Spleen (tissue), 11 donors: ENCODE data around the gene SLC35F1. TPM values are rescaled to one million over a fixed set of nuclear protein-coding genes. Genes with fewer than 3 reads are reported as not detected.

Experiments
- DNase-seq: peaks from one replicate; pipeline ENCODE4 v3.0.0-alpha.2; 2020
- H3K27ac ChIP-seq, 8 donors: fragments of 200-600 bp; sonication (generic) in 7 of 8; 1 replicate in 4 of 8; 2 replicates in 4 of 8; pipeline versions ENCODE4 v1.5.0 to v1.8.0; 2016 to 2021; ENCODE audit warnings: inconsistent platforms in 4 of 8, mild to moderate bottlenecking in 4 of 8, moderate library complexity in 1 of 8
- H3K27me3 ChIP-seq, 7 donors: fragments of 200-600 bp; sonication (generic) in 6 of 7; replicated peaks in 1 of 7; 1 replicate in 4 of 7; 2 replicates in 3 of 7; pipeline versions ENCODE4 v1.5.0 to v1.8.0; 2016 to 2021; ENCODE audit warnings: inconsistent platforms in 3 of 7, mild to moderate bottlenecking in 1 of 7
- H3K36me3 ChIP-seq, 6 donors: fragments of 200-600 bp; sonication (generic) in 5 of 6; 1 replicate in 4 of 6; 2 replicates in 2 of 6; pipeline versions ENCODE4 v1.5.0 to v1.8.0; 2016 to 2021; ENCODE audit warnings: inconsistent platforms in 2 of 6
- H3K4me1 ChIP-seq, 6 donors: fragments of 200-600 bp; sonication (generic) in 5 of 6; 1 replicate in 3 of 6; 2 replicates in 3 of 6; pipeline versions ENCODE4 v1.5.0 to v1.8.0; 2016 to 2021; ENCODE audit warnings: inconsistent platforms in 3 of 6
- H3K4me3 ChIP-seq, 8 donors: fragments of 200-600 bp; sonication (generic) in 7 of 8; 1 replicate in 4 of 8; 2 replicates in 4 of 8; pipeline versions ENCODE4 v1.5.0 to v1.8.0; 2016 to 2021; ENCODE audit warnings: inconsistent platforms in 4 of 8, mild to moderate bottlenecking in 4 of 8, moderate library complexity in 2 of 8
- H3K9me3 ChIP-seq, 8 donors: fragments of 200-600 bp; sonication (generic) in 7 of 8; 1 replicate in 4 of 8; 2 replicates in 4 of 8; pipeline versions ENCODE4 v1.5.0 to v1.8.0; 2016 to 2021; ENCODE audit warnings: inconsistent platforms in 4 of 8
- POLR2A ChIP-seq, 3 donors: fragments of 450-650 bp; IDR thresholded peaks; one replicate each; pipeline ENCODE4 v1.5.1; 2017; ENCODE audit warnings: antibody characterized with exemption in 3 of 3, mild to moderate bottlenecking in 1 of 3
- POLR2AphosphoS5 ChIP-seq, 3 donors: sonication (generic); formaldehyde crosslinking; IDR thresholded peaks; one replicate each; pipeline ENCODE4 v1.5.1; 2017; ENCODE audit warnings: antibody characterized with exemption in 3 of 3
- WGBS, 5 donors: extraction: QIAGEN DNeasy Blood & Tissue Kit in 3 of 5; methylation state at CpG; one replicate each; pipeline versions ENCODE4 v1.1.5 to v1.1.7; 2013 to 2018; 5-methylcytosine and 5-hydroxymethylcytosine counted together
- intact Hi-C: fragments of 100-400 bp; cut with DNase I; formaldehyde crosslinking; loops from one replicate; pipeline ENCODE4 v1.15.0; 2023; ENCODE audit warnings: low total_unique reads
- polyA plus RNA-seq, 3 donors: library from polyadenylated mRNA; stranded (reverse); fragments of 200-250 nt; gene quantifications; one replicate each; pipeline ENCODE4 v1.2.1, GENCODE V29; 2013
- total RNA-seq, 7 donors: library from RNA; depleted of rRNA in 3 of 7; stranded (reverse); fragments of >200 nt in 3 of 7; fragmentation: NEBNext Ultra II Directional in 4 of 7; extraction: Animal tissue kit (Norgen Biotek cat#: 25700) in 4 of 7; gene quantifications; one replicate each; pipeline versions ENCODE4 v1.1.0 to v1.2.1, GENCODE V29; 2016 to 2021
- TF ChIP-seq, protein P1 (sequence below), 11 experiments: fragments of 200-600 bp in 7 of 11; fragments of 450-650 bp in 4 of 11; sonication (generic) in 4 of 11; IDR thresholded peaks in 8 of 11; conservative IDR thresholded peaks in 3 of 11; 1 replicate in 7 of 11; 2 replicates in 4 of 11; pipeline versions ENCODE4 v1.4.0 to v1.8.0; 2016 to 2021; ENCODE audit warnings: antibody characterized with exemption in 11 of 11, inconsistent platforms in 4 of 11, mild to moderate bottlenecking in 1 of 11
- donor health status: healthy with polysubstance abuse.
- donor health status: DM: no; HTN: no; CAD: no; lungs with moderate emphysema.
- donor health status: DM: no; HTN: no; CAD: no.
- donor health status: Bipolar disorder and iron deficiency.
- donor health status: healthy.
- donor health status: DM: no; HTN: no; CAD: no.
- donor health status: DM: yes; HTN: yes; CAD: no.

Gene SLC35F1
- total and polyA plus RNA-seq, 10 donors: 0.13 to 4.0 (median 1.6) TPM

DNA sequence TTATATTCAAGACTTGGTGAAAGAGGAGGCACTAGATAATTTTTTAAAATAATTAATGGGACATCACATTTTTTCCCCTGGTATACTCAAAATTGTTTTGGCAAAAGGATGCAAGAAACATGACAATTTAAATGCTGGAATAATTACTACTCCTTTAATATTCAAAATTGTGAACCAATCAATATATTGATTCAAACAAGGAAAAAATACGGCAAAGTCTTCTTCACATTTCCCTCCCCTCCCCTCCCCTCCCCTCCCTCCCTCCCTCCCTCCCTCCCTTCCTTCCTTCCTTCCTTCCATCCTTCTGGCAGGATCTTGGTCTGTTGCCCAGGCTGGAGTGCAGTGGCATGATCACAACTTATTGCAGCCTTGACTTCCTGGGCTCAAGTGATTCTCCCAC, 4.1 kb downstream of the SLC35F1 start:
- H3K4me3 ChIP-seq: no peak overlapping the region
- WGBS, 5 donors: 57 to 96% (median 81%) methylated on average over 1 of the region's 1 CpG
- DNase-seq: no peak
- no peaks in the 10 kb centered on the region for H3K9me3 ChIP-seq
- H3K27me3 ChIP-seq: peaks cover 0 to 51% (median 30%) of the 10 kb centered on the region in 7 donors
- H3K4me1 ChIP-seq: peaks cover 0 to 24% (median 18%) of the 10 kb centered on the region in 6 donors
- intact Hi-C loops: no loop called here
- H3K36me3 ChIP-seq: no peaks in the 10 kb centered on the region
- no peak overlapping the region for H3K27ac ChIP-seq
- no peak for TF ChIP-seq POLR2AphosphoS5 (IDR thresholded peaks at IDR 0.05)
- no peak for TF ChIP-seq POLR2A (IDR thresholded peaks at IDR 0.05)
- TF ChIP-seq, protein P1, sequence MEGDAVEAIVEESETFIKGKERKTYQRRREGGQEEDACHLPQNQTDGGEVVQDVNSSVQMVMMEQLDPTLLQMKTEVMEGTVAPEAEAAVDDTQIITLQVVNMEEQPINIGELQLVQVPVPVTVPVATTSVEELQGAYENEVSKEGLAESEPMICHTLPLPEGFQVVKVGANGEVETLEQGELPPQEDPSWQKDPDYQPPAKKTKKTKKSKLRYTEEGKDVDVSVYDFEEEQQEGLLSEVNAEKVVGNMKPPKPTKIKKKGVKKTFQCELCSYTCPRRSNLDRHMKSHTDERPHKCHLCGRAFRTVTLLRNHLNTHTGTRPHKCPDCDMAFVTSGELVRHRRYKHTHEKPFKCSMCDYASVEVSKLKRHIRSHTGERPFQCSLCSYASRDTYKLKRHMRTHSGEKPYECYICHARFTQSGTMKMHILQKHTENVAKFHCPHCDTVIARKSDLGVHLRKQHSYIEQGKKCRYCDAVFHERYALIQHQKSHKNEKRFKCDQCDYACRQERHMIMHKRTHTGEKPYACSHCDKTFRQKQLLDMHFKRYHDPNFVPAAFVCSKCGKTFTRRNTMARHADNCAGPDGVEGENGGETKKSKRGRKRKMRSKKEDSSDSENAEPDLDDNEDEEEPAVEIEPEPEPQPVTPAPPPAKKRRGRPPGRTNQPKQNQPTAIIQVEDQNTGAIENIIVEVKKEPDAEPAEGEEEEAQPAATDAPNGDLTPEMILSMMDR (IDR thresholded peaks at IDR 0.05 in 8 of 11, conservative IDR thresholded peaks at IDR 0.05 in 3 of 11): no peak

DNA sequence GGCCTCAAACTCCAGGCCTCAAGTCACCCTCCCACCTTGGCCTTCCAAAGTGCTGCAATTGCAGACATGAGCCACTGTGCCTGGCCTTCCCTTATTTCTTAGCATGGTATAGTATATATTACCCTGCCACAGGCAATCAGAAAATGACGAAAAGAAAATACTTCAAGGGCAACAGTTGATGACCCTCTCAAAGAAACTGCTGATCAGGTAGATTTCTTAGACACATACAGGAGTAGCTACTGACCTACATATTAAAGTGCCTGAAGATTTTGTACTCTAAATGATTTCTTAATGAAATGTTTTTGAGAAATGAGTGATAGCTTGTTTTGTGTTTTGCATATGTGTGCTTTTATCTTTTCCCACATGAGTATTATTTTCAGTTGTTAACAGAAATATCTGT, 4.6 kb downstream of the SLC35F1 start:
- TF ChIP-seq, protein P1 (IDR thresholded peaks at IDR 0.05 in 8 of 11, conservative IDR thresholded peaks at IDR 0.05 in 3 of 11): no peak
- TF ChIP-seq POLR2AphosphoS5 (IDR thresholded peaks at IDR 0.05) (no peak), POLR2A (IDR thresholded peaks at IDR 0.05) (no peak)
- Histone ChIP-seq H3K27me3 (peaks cover 0 to 51% (median 25%) of the 10 kb centered on the region in 7 donors), H3K36me3 (no peaks in the 10 kb centered on the region), H3K4me3 (no peak overlapping the region), H3K27ac (no peak overlapping the region), H3K9me3 (no peaks in the 10 kb centered on the region), H3K4me1 (peaks cover 0 to 20% (median 17%) of the 10 kb centered on the region in 6 donors)
- 65 to 90% (median 82%) methylated on average over 1 of the region's 1 CpG for WGBS, 5 donors
- DNase-seq: no peak
- intact Hi-C loops: no loop called here

DNA sequence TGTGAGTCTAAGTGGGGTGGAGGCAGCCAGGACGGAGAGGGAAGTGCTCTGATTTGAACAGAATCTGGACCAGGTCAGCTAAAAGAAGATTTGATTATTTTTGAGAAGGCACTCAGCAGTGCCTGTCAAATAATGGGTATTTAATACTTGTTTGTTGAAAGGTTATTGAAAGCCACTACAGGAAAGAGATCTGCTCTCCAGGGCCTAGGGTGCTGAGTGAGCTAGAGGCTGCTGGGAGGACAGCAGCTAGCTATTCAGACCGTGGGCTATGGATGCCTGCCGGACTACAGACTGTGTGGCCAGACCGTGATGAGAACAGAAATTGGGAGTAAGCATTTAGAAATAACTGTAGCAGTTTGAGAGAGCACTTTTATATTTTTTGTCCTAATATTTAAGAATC, 8.8 kb downstream of the SLC35F1 start:
- WGBS, 5 donors: 64 to 77% (median 70%) methylated on average over 4 of the region's 4 CpGs
- H3K9me3 ChIP-seq: no peaks in the 10 kb centered on the region
- intact Hi-C loops: no loop called here

DNA sequence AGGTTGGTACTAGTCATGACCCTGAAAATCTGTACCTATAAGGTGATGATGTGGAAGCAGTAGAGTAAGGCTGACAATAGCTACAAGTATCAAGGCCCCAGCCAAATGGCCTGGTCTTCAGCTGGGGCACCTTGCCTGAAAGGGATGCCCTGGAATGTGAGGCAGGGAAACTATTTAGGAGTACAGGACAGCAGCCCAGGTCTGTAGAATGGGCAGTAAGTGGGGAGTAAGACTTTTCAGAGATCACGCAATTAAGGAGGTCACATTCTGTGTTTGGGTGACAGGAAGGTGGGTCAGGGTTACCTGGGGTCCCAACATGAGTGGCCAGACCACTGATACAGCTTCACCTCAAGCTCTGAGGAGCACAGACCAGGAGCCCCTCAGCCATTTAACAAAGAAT, 9.4 kb downstream of the SLC35F1 start:
- H3K27ac ChIP-seq: no peak overlapping the region
- peaks cover 0 to 54% (median 10%) of the 10 kb centered on the region in 7 donors for H3K27me3 ChIP-seq
- peaks cover 0 to 11% (median 0%) of the 10 kb centered on the region in 6 donors for H3K4me1 ChIP-seq
- no peaks in the 10 kb centered on the region for H3K36me3 ChIP-seq
- no peaks in the 10 kb centered on the region for H3K9me3 ChIP-seq
- no peak for DNase-seq
- intact Hi-C loops: no loop called here
- WGBS, 5 donors: 81 to 91% (median 86%) methylated on average over 1 of the region's 1 CpG
- no peak overlapping the region for H3K4me3 ChIP-seq
- TF ChIP-seq, protein P1 (IDR thresholded peaks at IDR 0.05 in 8 of 11, conservative IDR thresholded peaks at IDR 0.05 in 3 of 11): no peak
- TF ChIP-seq POLR2AphosphoS5 (IDR thresholded peaks at IDR 0.05) (no peak), POLR2A (IDR thresholded peaks at IDR 0.05) (no peak)

More for the DNA sequence above, 8.8 kb downstream of the SLC35F1 start:
- Histone ChIP-seq H3K27me3 (peaks cover 0 to 50% (median 10%) of the 10 kb centered on the region in 7 donors), H3K4me3 (no peak overlapping the region), H3K4me1 (peaks cover 0 to 11% (median 0%) of the 10 kb centered on the region in 6 donors), H3K36me3 (no peaks in the 10 kb centered on the region), H3K27ac (no peak overlapping the region)
- TF ChIP-seq, protein P1 (IDR thresholded peaks at IDR 0.05 in 8 of 11, conservative IDR thresholded peaks at IDR 0.05 in 3 of 11): no peak
- TF ChIP-seq POLR2AphosphoS5 (IDR thresholded peaks at IDR 0.05) (no peak), POLR2A (IDR thresholded peaks at IDR 0.05) (no peak)
- DNase-seq: no peak
